Fibroblast of upper back skin (primary cell): ENCODE measurements around the gene SYT7.

Source experiments
- DNase-seq: peaks from one replicate; pipeline ENCODE4 v3.0.0-alpha.2; 2013

SYT7 gene

DNA sequence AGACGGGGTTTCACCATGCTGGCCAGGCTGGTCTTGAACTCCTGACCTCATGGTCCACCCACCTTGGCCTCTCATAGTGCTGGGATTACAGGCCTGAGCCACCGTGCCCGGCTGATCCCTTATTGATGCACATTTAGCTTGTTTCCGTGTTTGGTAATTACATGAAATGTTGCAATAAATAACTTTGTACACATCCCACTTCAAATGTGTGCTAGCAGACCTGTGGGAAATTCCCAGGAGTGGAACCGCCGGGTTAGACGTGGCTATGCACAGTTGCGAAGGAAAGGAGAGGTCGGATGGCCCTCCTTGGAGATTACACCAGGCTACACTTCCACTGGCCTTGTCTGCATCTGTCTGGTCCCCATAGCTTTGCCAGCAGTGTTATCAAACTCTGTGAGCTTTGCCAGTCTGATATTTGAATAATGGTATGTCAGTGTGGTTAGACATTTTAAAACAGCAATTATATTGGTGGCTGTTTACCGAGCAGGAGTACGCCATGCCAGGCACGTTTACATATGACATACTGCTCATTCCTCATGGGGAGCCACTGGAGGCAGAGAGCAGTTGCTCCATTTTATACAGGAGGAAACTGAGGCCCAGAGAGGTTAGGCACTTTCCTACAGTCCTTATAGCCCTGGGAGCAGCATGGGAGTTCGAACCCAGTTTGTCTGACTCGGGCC is 27.2 kb upstream of the SYT7 start:
- DNase-seq: no peak

DNA sequence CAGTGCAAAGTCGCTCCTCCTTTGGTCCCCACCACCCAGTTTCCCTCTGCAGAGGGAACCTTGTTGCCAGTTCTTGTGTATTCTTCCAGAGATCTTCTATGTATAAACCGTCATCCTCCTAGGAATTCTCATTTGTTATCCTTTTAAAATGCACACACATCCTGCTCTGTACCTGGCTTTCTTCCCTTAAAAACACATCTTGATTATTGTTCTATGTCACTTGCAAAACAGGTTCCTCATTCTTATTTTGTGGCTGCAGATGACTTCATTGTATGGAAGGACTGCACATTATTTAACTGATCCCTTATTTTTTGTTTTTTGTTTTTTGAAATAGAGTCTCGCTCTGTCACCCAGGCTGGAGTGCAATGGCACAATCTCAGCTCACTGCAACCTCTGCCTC is 26.6 kb upstream of the SYT7 start:
- DNase-seq: no peak

- no peak for DNase-seq
These were observed 22.8 kb upstream of the SYT7 start for GRCh38 chr11:61603667-61604066.

GRCh38 chr11:61602775-61603569 is 22.1 kb upstream of the SYT7 start:
- peak; percentile 96 for DNase-seq

- DNase-seq: no peak
These were observed 20.6 kb upstream of the SYT7 start for GRCh38 chr11:61601512-61601911.

DNA sequence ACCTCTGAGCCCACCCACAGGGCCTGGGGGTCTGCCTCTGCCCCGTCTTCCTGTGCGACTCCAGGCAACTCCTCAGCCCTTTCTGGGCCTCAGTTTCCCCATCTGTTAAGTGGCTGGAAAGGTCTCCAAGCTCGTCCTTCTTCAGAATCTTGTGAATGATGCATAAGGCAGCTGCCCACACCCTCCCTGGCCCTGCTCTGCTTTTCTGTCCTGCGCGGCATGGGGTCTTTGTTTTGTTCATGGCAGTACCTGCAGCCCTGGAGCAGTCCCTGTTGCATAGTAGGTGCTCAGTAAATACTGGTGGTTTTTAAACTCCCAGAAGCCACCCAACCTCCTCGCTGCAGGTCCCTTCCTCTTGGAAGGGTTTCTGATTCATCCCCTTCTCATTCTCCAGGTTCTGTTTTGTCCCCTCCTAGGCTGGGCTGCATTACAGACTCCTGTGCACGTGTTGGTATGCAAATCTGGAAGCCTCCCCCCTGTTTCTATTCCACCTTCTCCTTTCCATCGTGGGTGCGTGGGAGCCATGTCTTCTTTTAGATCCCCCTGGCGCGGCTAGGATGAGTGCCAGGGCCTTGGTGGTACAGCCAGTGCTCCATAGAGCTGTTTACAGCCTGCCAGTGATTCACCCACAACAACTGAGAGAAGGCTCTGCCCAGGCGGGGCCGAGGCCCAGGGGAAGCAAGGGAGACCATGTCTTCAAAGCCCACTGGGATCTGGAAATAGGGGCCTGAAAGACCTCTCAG is 19.3 kb upstream of the SYT7 start:
- no peak for DNase-seq

DNA sequence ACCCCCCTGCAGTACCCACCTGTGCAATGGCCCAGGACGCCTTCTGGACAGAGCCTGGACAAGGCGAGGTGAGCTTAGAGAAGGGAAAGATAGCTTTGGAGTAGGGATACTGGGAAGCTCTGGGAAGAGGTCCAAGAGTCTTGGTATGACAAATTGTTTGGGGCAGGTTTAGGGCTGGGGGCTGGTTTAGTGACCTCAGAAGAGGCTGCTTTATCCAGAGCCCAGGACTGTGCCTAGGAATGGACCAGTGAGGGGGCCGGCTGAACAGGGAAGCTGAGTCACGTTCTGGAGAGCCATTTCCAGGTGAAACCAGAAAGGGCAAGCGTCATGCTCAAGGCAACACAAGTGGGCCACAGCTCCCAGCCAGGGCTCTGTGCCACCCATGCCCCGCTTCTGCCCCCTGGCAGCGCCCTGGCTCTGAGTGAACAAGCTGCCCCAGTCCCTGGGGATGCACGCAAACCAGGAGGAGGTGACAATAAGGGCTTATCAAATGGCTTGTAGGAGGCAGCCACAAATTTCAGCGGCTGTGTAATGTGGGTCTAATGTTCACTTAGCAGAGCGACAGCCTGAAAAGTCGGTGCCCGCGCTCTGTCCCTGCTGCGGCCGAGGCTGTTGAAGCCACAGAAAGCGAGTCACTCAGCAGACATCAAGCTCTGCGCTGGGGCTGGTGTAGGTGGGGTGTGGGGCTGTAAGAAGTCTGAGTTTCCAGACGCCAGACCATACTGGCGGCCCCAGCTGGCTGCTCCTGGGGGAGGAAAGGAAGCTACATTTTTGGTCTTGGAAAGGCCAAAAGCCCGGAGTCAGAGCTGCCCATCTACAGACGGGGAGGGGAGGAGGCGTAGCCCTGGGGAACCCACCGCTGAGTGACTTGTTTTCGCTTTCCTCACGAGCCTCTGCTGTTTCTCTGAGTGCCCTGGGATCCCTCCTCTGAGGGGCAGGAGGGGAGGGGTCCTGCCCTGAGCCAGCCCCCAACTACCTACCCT is 18.3 kb upstream of the SYT7 start:
- peak; percentile 79 for DNase-seq

DNA sequence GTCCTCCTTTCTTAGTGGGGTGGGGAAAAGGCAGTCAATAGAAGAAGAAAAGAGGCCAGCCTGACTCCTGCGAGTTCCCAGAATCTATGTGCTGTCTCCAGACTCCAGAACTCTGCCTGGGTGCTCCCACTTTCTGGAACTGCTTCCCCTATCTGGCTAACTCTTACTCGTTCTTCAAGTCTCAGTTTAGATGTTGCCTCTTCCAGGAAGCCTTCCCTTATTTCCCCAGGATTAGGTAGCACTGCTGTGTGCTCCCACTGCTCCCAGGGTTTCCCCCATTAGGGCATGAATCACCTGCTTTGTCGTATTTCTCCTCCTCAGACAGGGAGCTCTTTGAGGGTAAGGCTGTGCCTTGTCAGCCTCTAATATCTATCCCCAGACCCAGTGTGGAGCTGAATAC is 17.5 kb upstream of the SYT7 start:
- DNase-seq: no peak

DNA sequence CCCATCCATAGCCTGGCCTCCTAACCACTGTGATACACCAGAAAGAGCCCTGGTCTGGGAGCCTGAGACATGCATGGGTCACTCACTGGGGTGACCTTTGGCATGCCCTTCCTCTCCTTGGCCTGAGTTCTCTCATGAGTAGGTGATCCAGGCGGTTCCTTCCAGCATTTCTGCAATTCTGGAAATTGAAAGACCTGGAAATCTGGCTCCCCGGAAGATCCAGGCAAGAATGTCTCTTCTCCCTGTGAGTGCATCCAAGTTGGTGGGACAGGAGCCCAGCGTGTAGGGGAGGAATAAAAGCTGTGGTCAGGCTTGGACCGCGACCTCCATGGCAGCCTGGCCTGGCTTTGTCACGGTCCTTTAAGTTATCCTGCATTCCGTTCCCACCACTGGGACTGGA is 16.1 kb upstream of the SYT7 start:
- no peak for DNase-seq

DNA sequence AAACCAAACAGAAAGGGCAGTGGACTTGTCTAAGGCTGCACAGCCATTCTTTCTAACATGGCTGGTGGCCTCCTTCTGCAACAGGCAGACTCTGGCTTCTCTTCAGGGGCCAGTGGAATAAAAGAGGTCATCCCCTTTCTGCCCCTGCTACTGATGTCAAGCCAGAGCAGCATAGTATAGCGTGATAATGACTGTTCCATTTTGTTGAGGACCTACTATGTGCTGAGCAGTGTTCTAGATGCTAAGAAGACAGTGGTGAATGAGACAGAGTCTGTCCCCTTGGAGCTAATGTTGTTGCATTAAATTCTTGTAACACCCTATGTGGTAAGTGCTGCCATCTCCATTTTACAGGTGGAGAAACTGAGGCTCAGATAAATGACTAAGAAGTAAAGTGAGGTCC is 15.7 kb upstream of the SYT7 start:
- DNase-seq: no peak

- DNase-seq: no peak
These were observed 14.0 kb upstream of the SYT7 start for GRCh38 chr11:61594907-61595257.

GRCh38 chr11:61593151-61593550 is 12.3 kb upstream of the SYT7 start:
- DNase-seq: no peak

- no peak for DNase-seq
These were observed 11.3 kb upstream of the SYT7 start for GRCh38 chr11:61592176-61592575.

DNA sequence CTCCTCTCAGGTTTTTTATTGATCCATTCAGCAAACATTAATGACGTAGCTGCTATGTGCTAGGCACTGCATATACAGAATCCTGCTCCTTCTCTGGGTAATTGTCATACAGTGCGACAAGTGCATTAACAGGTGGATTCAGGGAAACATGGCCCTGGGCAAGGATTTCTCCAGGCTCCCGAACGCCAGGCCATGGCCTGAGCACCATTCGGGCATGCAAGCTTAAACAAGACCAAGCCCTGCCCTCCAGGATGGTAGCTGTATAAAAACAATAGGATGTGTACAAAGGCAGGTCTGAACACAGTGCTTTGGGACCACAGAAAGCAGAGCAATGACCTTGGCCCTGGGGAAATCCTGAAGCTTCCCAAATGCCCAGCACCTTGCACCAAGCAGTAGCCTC is 9.1 kb upstream of the SYT7 start:
- DNase-seq: no peak

- DNase-seq: peak; percentile 12
These were observed 7.9 kb upstream of the SYT7 start for GRCh38 chr11:61588728-61589191.

DNA sequence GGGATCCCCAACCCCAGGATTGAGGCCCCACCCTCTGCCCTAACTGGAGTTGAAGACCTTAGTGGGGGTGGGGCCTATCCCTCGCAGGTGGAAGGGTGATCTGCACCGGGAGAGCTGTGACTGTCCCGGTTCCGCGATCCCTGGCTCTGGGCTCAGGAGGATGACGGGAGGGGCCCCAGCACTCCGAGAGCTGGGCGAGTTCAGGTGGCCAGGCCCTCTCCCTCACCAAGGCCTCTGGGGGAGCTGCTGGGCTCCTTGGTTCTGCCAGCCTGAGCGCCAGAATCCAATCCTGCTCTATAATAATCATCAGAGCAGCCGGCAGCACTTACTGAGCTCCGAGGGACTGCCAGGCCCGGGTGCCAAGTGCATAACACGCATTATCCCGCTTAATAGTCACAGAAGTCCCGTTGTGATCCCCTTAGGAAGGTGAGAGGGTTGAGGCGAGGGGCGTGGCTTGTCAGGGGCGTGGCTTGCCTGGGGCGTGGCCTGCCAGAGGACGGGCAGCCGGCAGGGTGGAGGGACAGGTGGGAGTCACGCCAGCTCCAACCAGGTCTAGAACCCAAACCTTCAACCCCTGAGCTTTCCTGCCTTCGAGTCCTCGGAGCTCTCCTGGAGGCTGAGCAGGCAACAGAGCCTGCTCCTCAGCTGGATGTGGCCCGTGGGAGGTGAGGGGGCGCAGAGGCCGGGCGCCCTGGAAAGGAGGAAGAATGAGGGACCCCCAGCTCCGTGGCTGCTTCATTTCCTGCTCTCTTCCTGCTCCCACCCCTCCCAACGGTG is 7.3 kb upstream of the SYT7 start:
- no peak for DNase-seq

GRCh38 chr11:61587541-61587941 is 6.7 kb upstream of the SYT7 start:
- peak; percentile 28 for DNase-seq

DNA sequence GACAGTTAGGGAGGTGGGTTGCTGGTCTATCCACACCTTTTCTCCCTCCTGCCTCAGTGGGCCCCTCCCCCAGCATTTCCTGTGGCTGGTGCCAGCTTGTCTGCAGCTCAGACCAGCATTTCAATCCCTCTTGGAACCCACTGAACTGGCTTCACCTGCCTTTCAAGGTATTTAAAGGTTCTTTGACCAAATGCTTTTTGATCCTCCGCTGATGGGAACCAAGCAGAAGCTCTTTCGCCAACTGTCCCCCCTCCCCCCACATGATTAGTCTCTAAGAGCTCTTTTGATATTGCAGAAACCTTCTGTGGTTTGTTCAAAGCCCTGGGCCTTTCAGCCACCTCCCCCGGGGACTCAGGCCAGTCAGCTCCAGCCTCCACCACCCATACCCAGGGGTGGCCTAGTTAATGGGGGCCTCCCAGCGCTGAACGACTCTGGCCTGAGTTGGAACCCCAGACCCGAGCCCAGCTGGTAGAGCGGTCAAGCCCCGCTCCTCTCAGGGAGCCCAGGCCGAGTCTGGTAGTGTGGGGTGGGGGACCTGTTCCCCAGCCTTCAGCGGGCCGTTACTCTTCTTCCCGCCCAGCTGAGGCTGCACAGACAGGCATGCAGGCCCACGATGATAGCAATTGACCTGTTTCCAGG is 6.0 kb upstream of the SYT7 start:
- no peak for DNase-seq

DNA sequence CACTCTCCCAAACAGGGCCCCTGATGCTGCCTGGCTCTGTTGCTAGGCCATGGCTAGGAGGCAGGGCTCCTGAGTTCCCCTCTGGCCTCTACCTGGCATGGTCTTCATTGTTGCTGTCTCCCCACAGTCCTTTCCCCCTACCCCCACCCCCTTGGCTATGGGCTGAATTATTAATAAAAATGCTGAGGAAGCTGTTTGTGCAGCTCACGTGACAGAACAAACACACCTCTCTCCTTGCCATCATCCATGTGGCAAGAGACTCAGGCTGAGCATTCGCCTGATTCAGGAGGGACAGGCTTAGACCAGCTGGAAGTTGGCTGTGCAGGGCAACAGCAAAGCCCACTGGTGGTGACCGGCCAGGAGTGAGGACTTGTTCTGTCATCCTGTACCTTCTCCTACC is 4.2 kb upstream of the SYT7 start:
- no peak for DNase-seq

DNA sequence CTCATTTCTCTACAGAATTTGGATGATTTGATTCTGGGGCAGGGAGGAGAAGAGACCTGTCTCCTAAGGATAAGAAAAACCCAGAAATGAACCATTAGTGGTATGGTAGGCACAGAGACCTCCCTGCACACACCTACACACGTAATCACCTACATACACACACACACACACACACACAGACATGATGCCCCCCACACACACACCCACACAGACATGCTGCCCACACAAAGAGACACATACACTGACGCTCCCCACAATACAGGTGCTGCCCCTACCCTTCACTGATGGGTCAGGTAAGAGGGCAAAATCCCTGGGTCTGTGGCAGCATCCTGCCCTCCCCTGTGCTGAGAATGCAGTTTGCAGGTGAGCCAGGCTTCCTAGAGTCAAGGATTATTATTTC is 1.1 kb upstream of the SYT7 start:
- no peak for DNase-seq

GRCh38 chr11:61580271-61580888 is 496 bp downstream of the SYT7 start:
- DNase-seq: no peak
